GM15510 (cell line): ENCODE measurements around the gene CREB3L4.

Experiments used
- POLR2A ChIP-seq: IDR thresholded peaks from 3 replicates; pipeline ENCODE4 v1.6.1; 2011; ENCODE audit warnings: borderline replicate concordance; ENCODE audit not compliant: insufficient read length; ENCODE audit errors: extremely low read depth

Gene CREB3L4

GRCh38 chr1:153945131-153945794, 22.4 kb upstream of the CREB3L4 start:
- TF ChIP-seq POLR2A, result peak; percentile 65

- TF ChIP-seq POLR2A, result peak; percentile 66
Observed at GRCh38 chr1:153945795-153946621, 21.7 kb upstream of the CREB3L4 start.

- TF ChIP-seq POLR2A, result peak; percentile 38
Observed at GRCh38 chr1:153946622-153947241, 21.0 kb upstream of the CREB3L4 start, which contains the start of gene DENND4B. Gene DENND4B (minus strand): TSS chr1:153946718. CDS start chr1:153944374, 2,344 bp downstream.

GRCh38 chr1:153951183-153951582, 16.5 kb upstream of the CREB3L4 start:
- no peak for TF ChIP-seq POLR2A

- TF ChIP-seq POLR2A, result no peak
Observed at GRCh38 chr1:153951801-153952200, 15.9 kb upstream of the CREB3L4 start.

- TF ChIP-seq POLR2A, result no peak
Observed at GRCh38 chr1:153953859-153954365, 13.8 kb upstream of the CREB3L4 start.

- TF ChIP-seq POLR2A, result no peak
Observed at GRCh38 chr1:153954826-153955225, 12.9 kb upstream of the CREB3L4 start.

- no peak for TF ChIP-seq POLR2A
Observed at GRCh38 chr1:153956997-153957715, 10.5 kb upstream of the CREB3L4 start.

GRCh38 chr1:153957744-153958110, 10.0 kb upstream of the CREB3L4 start:
- no peak for TF ChIP-seq POLR2A

- peak; percentile 72 for TF ChIP-seq POLR2A
Observed at GRCh38 chr1:153958111-153958960, 9.4 kb upstream of the CREB3L4 start, which contains the start of gene CRTC2. Gene CRTC2 (minus strand): TSS chr1:153958612. CDS start chr1:153958497, 115 bp downstream.

- TF ChIP-seq POLR2A, result no peak
Observed at GRCh38 chr1:153958961-153959260, 8.8 kb upstream of the CREB3L4 start.

GRCh38 chr1:153959454-153959853, 8.2 kb upstream of the CREB3L4 start:
- no peak for TF ChIP-seq POLR2A

GRCh38 chr1:153960206-153960605, 7.5 kb upstream of the CREB3L4 start:
- no peak for TF ChIP-seq POLR2A

- no peak for TF ChIP-seq POLR2A
Observed at GRCh38 chr1:153961421-153961820, 6.3 kb upstream of the CREB3L4 start.
